Activated CD4-positive, alpha-beta memory T cell treated with anti-CD3 and anti-CD28 coated beads, Interleukin-2, amount 10 ng/mL, durations not matched to agents 7 days and 5 days (primary cell): Measurements from ENCODE around the gene CLEC7A. TPM values are rescaled to one million over a fixed set of nuclear protein-coding genes. Genes with fewer than 3 reads are reported as not detected.

Source experiments
- CTCF ChIA-PET: fragments of 350-600 bp; sonication (Branson Sonifier 250); formaldehyde crosslinking; loops from one replicate; lab custom pipeline; 2021; ENCODE audit warnings: antibody characterized with exemption, inconsistent platforms; lab: Charles Lee
- POLR2A ChIA-PET: fragments of 350-600 bp; sonication (Branson Sonifier 250); formaldehyde crosslinking; loops from one replicate; lab custom pipeline; 2021; ENCODE audit warnings: antibody characterized with exemption; lab: Charles Lee
- DNase-seq: peaks from one replicate; pipeline ENCODE4 v3.0.0-alpha.2; 2020
- H3K27ac Mint-ChIP-seq: one replicate; pipeline ENCODE4 v1.8.0; 2021; ENCODE audit warnings: mild to moderate bottlenecking, mixed read lengths
- H3K27me3 Mint-ChIP-seq: one replicate; pipeline ENCODE4 v1.8.0; 2021; ENCODE audit warnings: mixed read lengths
- H3K36me3 Mint-ChIP-seq: one replicate; pipeline ENCODE4 v1.8.0; 2021; ENCODE audit warnings: low read depth, mixed read lengths
- H3K4me1 Mint-ChIP-seq: one replicate; pipeline ENCODE4 v1.8.0; 2021; ENCODE audit warnings: mixed read lengths
- H3K4me3 Mint-ChIP-seq: one replicate; pipeline ENCODE4 v1.8.0; 2021; ENCODE audit warnings: mild to moderate bottlenecking, mixed read lengths
- H3K9me3 Mint-ChIP-seq: one replicate; pipeline ENCODE4 v1.8.0; 2021; ENCODE audit warnings: mixed read lengths
- total RNA-seq, 2 experiments: library from RNA; stranded (reverse); gene quantifications; one replicate each; pipeline ENCODE4 v1.2.3, GENCODE V29; 2021

The CLEC7A gene
- total RNA-seq, 2 experiments from 2014 or later: not detected

GRCh38 chr12:10159280-10159679, 29.3 kb upstream of the CLEC7A start:
- Mint-ChIP-seq H3K36me3 (no peaks in the 10 kb centered on the region), H3K4me1 (no peaks in the 10 kb centered on the region), H3K4me3 (no peak overlapping the region), H3K9me3 (no peaks in the 10 kb centered on the region), H3K27me3 (peaks cover 39% of the 10 kb centered on the region), H3K27ac (no peak overlapping the region)
- ChIA-PET CTCF (no interaction called here), POLR2A (no interaction called here)
- DNase-seq: no peak

- no peak overlapping the region for H3K27ac Mint-ChIP-seq
- H3K4me1 Mint-ChIP-seq: peaks cover 7% of the 10 kb centered on the region
- POLR2A ChIA-PET: no interaction called here
These were observed 28.4 kb upstream of the CLEC7A start for GRCh38 chr12:10158406-10158805.

GRCh38 chr12:10155966-10156365, 26.0 kb upstream of the CLEC7A start:
- Mint-ChIP-seq H3K27me3 (peaks cover 47% of the 10 kb centered on the region), H3K36me3 (no peaks in the 10 kb centered on the region), H3K4me3 (no peak overlapping the region), H3K27ac (no peak overlapping the region), H3K9me3 (no peaks in the 10 kb centered on the region), H3K4me1 (peaks cover 12% of the 10 kb centered on the region)
- no peak for DNase-seq
- POLR2A ChIA-PET: no interaction called here
- CTCF ChIA-PET: no interaction called here

More at GRCh38 chr12:10158406-10158805, 28.4 kb upstream of the CLEC7A start:
- Mint-ChIP-seq H3K9me3 (no peaks in the 10 kb centered on the region), H3K36me3 (no peaks in the 10 kb centered on the region), H3K27me3 (peaks cover 47% of the 10 kb centered on the region), H3K4me3 (no peak overlapping the region)
- DNase-seq: no peak
- CTCF ChIA-PET: interaction anchor here (0.5 kb wide), 1 partner anchor 51 kb away, joined by 3 read pairs; no protein-coding TSS in a partner anchor

- Mint-ChIP-seq H3K36me3 (no peaks in the 10 kb centered on the region), H3K27me3 (peaks cover 45% of the 10 kb centered on the region), H3K27ac (no peak overlapping the region), H3K4me3 (peak overlapping the region; percentile 76), H3K9me3 (no peaks in the 10 kb centered on the region), H3K4me1 (peaks cover 12% of the 10 kb centered on the region)
- POLR2A ChIA-PET: no interaction called here
- CTCF ChIA-PET: interaction anchor here (1.1 to 2.5 kb wide), 4 partner anchors 36 to 408 kb away, joined by 3 to 13 read pairs (median 8); partner anchors contain the start of gene GABARAPL1
- DNase-seq: no peak
These were observed 24.1 kb upstream of the CLEC7A start for GRCh38 chr12:10154145-10154496.

- peaks cover 12% of the 10 kb centered on the region for H3K4me1 Mint-ChIP-seq
- CTCF ChIA-PET: interaction anchor here (0.5 to 2.7 kb wide), 25 partner anchors 8 to 1053 kb away, joined by 3 to 16 read pairs (median 5); partner anchors contain the start of genes GABARAPL1 and OLR1
- DNase-seq: peak; percentile 57
- POLR2A ChIA-PET: interaction anchor here (1.0 kb wide), 1 partner anchor 61 kb away, joined by 4 read pairs; no protein-coding TSS in a partner anchor
- H3K27ac Mint-ChIP-seq: no peak overlapping the region
- no peaks in the 10 kb centered on the region for H3K9me3 Mint-ChIP-seq
- H3K36me3 Mint-ChIP-seq: no peaks in the 10 kb centered on the region
- peak overlapping the region; percentile 76 for H3K4me3 Mint-ChIP-seq
- peaks cover 41% of the 10 kb centered on the region for H3K27me3 Mint-ChIP-seq
These were observed 23.5 kb upstream of the CLEC7A start for GRCh38 chr12:10153271-10154144.

- Mint-ChIP-seq H3K27ac (no peak overlapping the region), H3K27me3 (peaks cover 45% of the 10 kb centered on the region), H3K36me3 (no peaks in the 10 kb centered on the region), H3K4me1 (peaks cover 14% of the 10 kb centered on the region), H3K4me3 (no peak overlapping the region), H3K9me3 (no peaks in the 10 kb centered on the region)
- ChIA-PET POLR2A (no interaction called here), CTCF (interaction anchor here (0.6 to 2.7 kb wide), 7 partner anchors 10 to 698 kb away, joined by 3 to 16 read pairs (median 4); partner anchors contain the start of gene OLR1)
- DNase-seq: no peak
These were observed 21.6 kb upstream of the CLEC7A start for GRCh38 chr12:10151621-10152020.

- CTCF ChIA-PET: interaction anchor here (1.0 kb wide), 1 partner anchor 334 kb away, joined by 4 read pairs; no protein-coding TSS in a partner anchor
- peaks cover 1% of the 10 kb centered on the region for H3K4me1 Mint-ChIP-seq
- no peaks in the 10 kb centered on the region for H3K9me3 Mint-ChIP-seq
- POLR2A ChIA-PET: interaction anchor here (0.8 kb wide), 1 partner anchor 44 kb away, joined by 4 read pairs; no protein-coding TSS in a partner anchor
- H3K4me3 Mint-ChIP-seq: no peak overlapping the region
- H3K36me3 Mint-ChIP-seq: no peaks in the 10 kb centered on the region
- DNase-seq: no peak
- H3K27me3 Mint-ChIP-seq: peaks cover 41% of the 10 kb centered on the region
- H3K27ac Mint-ChIP-seq: no peak overlapping the region
These were observed 17.9 kb upstream of the CLEC7A start for GRCh38 chr12:10147714-10148403.

- H3K4me3 Mint-ChIP-seq: no peak overlapping the region
- ChIA-PET CTCF (interaction anchor here (1.0 to 1.4 kb wide), 3 partner anchors 10 to 400 kb away, joined by 4 to 12 read pairs (median 5); no protein-coding TSS in a partner anchor), POLR2A (no interaction called here)
- H3K9me3 Mint-ChIP-seq: no peaks in the 10 kb centered on the region
- no peak for DNase-seq
- no peak overlapping the region for H3K27ac Mint-ChIP-seq
- H3K36me3 Mint-ChIP-seq: no peaks in the 10 kb centered on the region
- H3K4me1 Mint-ChIP-seq: peaks cover under 1% of the 10 kb centered on the region
- H3K27me3 Mint-ChIP-seq: peaks cover 26% of the 10 kb centered on the region
These were observed 13.1 kb upstream of the CLEC7A start for GRCh38 chr12:10142976-10143589.

GRCh38 chr12:10140001-10140400, 10.0 kb upstream of the CLEC7A start:
- peak; percentile 54 for DNase-seq
- Mint-ChIP-seq H3K4me1 (no peaks in the 10 kb centered on the region), H3K27me3 (peaks cover 18% of the 10 kb centered on the region), H3K4me3 (no peak overlapping the region), H3K27ac (no peak overlapping the region), H3K9me3 (no peaks in the 10 kb centered on the region), H3K36me3 (no peaks in the 10 kb centered on the region)
- POLR2A ChIA-PET: no interaction called here
- CTCF ChIA-PET: interaction anchor here (0.8 to 2.5 kb wide), 11 partner anchors 10 to 390 kb away, joined by 3 to 16 read pairs (median 8); partner anchors contain the start of genes CLEC12B and CLEC7A

GRCh38 chr12:10136637-10137205, 6.7 kb upstream of the CLEC7A start:
- no peaks in the 10 kb centered on the region for H3K4me1 Mint-ChIP-seq
- no peak for DNase-seq
- no peaks in the 10 kb centered on the region for H3K36me3 Mint-ChIP-seq
- H3K27me3 Mint-ChIP-seq: peaks cover 7% of the 10 kb centered on the region
- H3K9me3 Mint-ChIP-seq: no peaks in the 10 kb centered on the region
- no peak overlapping the region for H3K4me3 Mint-ChIP-seq
- ChIA-PET POLR2A (no interaction called here), CTCF (interaction anchor here (0.7 kb wide), 2 partner anchors 125 to 323 kb away, joined by 3 read pairs; no protein-coding TSS in a partner anchor)
- H3K27ac Mint-ChIP-seq: no peak overlapping the region

- POLR2A ChIA-PET: no interaction called here
- CTCF ChIA-PET: no interaction called here
- no peak overlapping the region for H3K27ac Mint-ChIP-seq
- DNase-seq: no peak
- H3K27me3 Mint-ChIP-seq: peaks cover 12% of the 10 kb centered on the region
- no peaks in the 10 kb centered on the region for H3K36me3 Mint-ChIP-seq
- no peak overlapping the region for H3K4me3 Mint-ChIP-seq
- peaks cover 7% of the 10 kb centered on the region for H3K4me1 Mint-ChIP-seq
- H3K9me3 Mint-ChIP-seq: no peaks in the 10 kb centered on the region
These were observed 5.1 kb upstream of the CLEC7A start for GRCh38 chr12:10135126-10135525.

GRCh38 chr12:10132850-10133370, 2.9 kb upstream of the CLEC7A start:
- H3K36me3 Mint-ChIP-seq: no peaks in the 10 kb centered on the region
- ChIA-PET POLR2A (no interaction called here), CTCF (interaction anchor here (0.9 kb wide), 1 partner anchor 20 kb away, joined by 3 read pairs; no protein-coding TSS in a partner anchor)
- no peak overlapping the region for H3K4me3 Mint-ChIP-seq
- H3K9me3 Mint-ChIP-seq: no peaks in the 10 kb centered on the region
- H3K4me1 Mint-ChIP-seq: peaks cover 12% of the 10 kb centered on the region
- H3K27ac Mint-ChIP-seq: no peak overlapping the region
- peaks cover 15% of the 10 kb centered on the region for H3K27me3 Mint-ChIP-seq
- no peak for DNase-seq
